AG04449 (cell line): Measurements from ENCODE around the gene RAB11A.

Source experiments
- CTCF ChIA-PET: fragments of 350-600 bp; formaldehyde crosslinking; extraction: SDS; loops from one replicate; lab custom pipeline; 2021; ENCODE audit warnings: antibody characterized with exemption; lab: Yijun Ruan, JAX
- POLR2A ChIA-PET: fragments of 400-600, 350-600 bp; formaldehyde crosslinking; extraction: SDS; loops from one replicate; lab custom pipeline; 2020; ENCODE audit warnings: antibody characterized with exemption, inconsistent platforms; lab: Yijun Ruan, JAX
- DNase-seq: peaks from one replicate; pipeline ENCODE4 v3.0.0-alpha.2; 2010; ENCODE audit warnings: low read depth, low spot score
- H3K4me3 ChIP-seq: 2 replicates; pipeline ENCODE4 v1.5.1; 2011; ENCODE audit warnings: low read depth, mild to moderate bottlenecking, control low read depth, low read length
- TF ChIP-seq, protein P1 (sequence below): IDR thresholded peaks from one replicate; pipeline ENCODE4 v1.5.1; 2011; ENCODE audit warnings: mild to moderate bottlenecking, moderate library complexity, low read length, control low read depth, inconsistent platforms; ENCODE audit not compliant: insufficient read depth; ENCODE audit errors: missing control alignments

RAB11A gene

GRCh38 chr15:65824941-65825544 is 44.2 kb upstream of the RAB11A start:
- peak; percentile 28 for DNase-seq
- ChIA-PET CTCF (interaction anchor here (0.7 to 4.2 kb wide), 19 partner anchors 7 to 290 kb away, joined by 3 to 26 read pairs (median 4); no protein-coding TSS in a partner anchor), POLR2A (no interaction called here)
- no peak overlapping the region for H3K4me3 ChIP-seq
- TF ChIP-seq, protein P1, sequence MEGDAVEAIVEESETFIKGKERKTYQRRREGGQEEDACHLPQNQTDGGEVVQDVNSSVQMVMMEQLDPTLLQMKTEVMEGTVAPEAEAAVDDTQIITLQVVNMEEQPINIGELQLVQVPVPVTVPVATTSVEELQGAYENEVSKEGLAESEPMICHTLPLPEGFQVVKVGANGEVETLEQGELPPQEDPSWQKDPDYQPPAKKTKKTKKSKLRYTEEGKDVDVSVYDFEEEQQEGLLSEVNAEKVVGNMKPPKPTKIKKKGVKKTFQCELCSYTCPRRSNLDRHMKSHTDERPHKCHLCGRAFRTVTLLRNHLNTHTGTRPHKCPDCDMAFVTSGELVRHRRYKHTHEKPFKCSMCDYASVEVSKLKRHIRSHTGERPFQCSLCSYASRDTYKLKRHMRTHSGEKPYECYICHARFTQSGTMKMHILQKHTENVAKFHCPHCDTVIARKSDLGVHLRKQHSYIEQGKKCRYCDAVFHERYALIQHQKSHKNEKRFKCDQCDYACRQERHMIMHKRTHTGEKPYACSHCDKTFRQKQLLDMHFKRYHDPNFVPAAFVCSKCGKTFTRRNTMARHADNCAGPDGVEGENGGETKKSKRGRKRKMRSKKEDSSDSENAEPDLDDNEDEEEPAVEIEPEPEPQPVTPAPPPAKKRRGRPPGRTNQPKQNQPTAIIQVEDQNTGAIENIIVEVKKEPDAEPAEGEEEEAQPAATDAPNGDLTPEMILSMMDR = no peak

DNA sequence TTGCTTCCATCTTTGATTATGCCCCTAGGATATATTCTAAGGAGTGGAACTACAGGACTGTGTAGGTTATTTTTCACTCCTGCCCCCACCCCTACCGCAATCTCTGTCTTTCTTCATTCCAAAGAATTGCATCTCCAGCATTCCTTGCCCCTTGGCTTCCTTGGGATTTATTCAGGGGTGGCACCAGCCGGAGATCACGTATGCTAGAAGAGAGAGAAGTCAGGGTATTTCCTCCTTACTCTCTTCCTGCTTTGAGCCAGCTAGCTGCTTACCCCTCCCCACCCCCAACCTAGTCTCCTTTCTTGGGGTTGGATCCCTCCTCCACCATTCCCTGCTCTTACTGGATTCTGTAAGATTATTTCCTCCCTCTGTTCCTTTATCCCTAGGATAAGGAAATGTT is 42.2 kb upstream of the RAB11A start:
- CTCF ChIA-PET = interaction anchor here (0.7 to 4.2 kb wide), 5 partner anchors 9 to 188 kb away, joined by 3 to 26 read pairs (median 3); no protein-coding TSS in a partner anchor
- H3K4me3 ChIP-seq = no peak overlapping the region
- TF ChIP-seq, protein P1 = no peak
- POLR2A ChIA-PET = no interaction called here
- DNase-seq = no peak

DNA sequence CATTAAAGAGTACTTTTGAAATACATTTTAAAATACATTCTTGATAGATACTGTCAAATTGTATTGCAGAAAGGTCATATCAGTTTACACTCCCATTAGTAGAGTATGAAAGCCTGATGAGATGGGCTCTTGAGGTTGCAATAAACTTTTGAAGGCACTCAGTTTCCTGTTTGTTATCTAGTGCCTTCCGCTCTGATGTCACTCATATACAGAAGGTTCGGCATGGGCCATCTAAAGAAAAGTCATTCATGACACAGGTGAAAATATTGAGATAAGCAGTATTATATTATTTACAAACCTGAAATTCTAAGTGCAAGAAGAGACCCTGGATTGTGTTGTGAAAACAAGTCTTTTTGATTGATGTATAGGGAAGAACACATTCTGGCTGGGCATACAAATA is 40.7 kb upstream of the RAB11A start:
- CTCF ChIA-PET = interaction anchor here (0.9 to 1.5 kb wide), 8 partner anchors 8 to 218 kb away, joined by 3 to 9 read pairs (median 5); partner anchors contain the start of gene INTS14
- POLR2A ChIA-PET = no interaction called here

GRCh38 chr15:65829130-65829764 is 40.0 kb upstream of the RAB11A start:
- no peak overlapping the region for H3K4me3 ChIP-seq
- no peak for DNase-seq
- POLR2A ChIA-PET = no interaction called here
- CTCF ChIA-PET = interaction anchor here (0.7 to 1.5 kb wide), 11 partner anchors 9 to 218 kb away, joined by 3 to 9 read pairs (median 5); partner anchors contain the start of gene INTS14
- TF ChIP-seq, protein P1 = peak; percentile 37

More for the DNA sequence above, 40.7 kb upstream of the RAB11A start:
- H3K4me3 ChIP-seq = no peak overlapping the region
- TF ChIP-seq, protein P1 = no peak
- no peak for DNase-seq

DNA sequence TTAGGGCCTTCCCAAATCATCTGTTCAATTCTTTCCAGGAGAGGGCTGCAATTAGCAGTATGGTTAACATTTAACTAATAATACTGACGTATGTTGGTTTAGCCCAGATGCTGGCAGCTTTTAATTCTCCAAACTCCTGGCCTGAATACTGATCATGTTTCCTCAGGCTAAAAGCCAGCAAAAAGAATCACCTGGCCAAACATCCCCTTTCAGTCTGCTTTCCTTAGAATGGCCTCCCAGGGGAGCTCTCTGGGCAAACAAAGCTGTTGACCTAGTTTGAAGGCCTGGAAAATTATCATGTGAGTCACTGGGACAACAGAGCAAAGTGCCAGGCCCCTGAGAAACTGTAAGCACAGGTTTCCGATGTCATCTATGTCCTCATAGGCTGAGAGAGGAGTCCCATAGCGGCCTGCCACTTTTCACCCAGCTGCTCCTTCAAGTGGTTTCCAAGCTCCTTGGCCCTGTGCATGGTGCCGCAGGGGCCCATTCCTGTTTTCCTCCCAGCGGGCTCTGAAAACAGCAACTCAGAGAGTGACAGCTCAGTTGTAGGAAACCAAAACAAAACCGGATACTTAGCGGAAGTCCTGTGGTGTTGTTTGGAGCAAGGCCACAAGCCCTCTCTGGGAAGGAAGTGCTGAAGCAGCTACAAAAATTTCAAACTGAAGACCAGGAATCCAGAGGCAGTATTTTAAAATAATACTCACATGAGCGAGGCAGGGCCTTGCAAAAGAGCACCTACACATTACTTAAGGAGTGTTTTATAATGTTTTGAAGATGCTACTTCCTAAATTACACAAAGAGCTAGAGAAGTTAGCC is 36.5 kb upstream of the RAB11A start:
- POLR2A ChIA-PET = interaction anchor here (0.6 to 2.0 kb wide), 2 partner anchors 37 to 835 kb away, joined by 3 to 8 read pairs; partner anchors contain the start of gene RAB11A
- CTCF ChIA-PET = interaction anchor here (0.6 to 2.2 kb wide), 10 partner anchors 9 to 222 kb away, joined by 3 to 9 read pairs (median 4); partner anchors contain the start of gene INTS14
- peak overlapping the region; percentile 30 for H3K4me3 ChIP-seq
- TF ChIP-seq, protein P1 = no peak
- DNase-seq = peak; percentile 77
